ENCODE data around the gene PRMT1.
"Not testable (repeated sequence)": the region's sequence is repeated elsewhere in the genome, so short reads cannot be mapped to it uniquely, and the experiment has no call there.

PRMT1 gene

DNA sequence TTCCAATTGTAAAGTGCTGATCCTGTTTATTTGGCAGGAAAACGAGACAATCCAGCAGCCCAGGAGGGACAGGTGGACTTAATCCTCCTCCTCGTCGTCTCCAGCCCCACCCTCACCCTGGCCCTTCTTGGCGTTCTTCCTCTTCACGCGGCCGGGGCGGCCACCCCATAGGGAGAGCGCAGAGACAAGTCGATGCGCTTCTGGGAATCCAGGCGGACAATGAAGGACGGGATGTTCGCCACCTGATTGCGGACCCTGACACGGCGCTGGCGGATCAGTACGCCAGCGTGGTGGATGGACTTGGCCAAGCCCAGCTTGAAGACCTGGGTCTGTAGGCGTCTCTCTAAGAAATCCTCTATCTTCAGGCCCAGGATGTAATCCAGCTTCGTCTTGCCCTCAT, 42.3 kb downstream of the PRMT1 start:
- DNase-seq (ENCODE audit: low read depth in 2 of 2): not testable (repeated sequence)

DNA sequence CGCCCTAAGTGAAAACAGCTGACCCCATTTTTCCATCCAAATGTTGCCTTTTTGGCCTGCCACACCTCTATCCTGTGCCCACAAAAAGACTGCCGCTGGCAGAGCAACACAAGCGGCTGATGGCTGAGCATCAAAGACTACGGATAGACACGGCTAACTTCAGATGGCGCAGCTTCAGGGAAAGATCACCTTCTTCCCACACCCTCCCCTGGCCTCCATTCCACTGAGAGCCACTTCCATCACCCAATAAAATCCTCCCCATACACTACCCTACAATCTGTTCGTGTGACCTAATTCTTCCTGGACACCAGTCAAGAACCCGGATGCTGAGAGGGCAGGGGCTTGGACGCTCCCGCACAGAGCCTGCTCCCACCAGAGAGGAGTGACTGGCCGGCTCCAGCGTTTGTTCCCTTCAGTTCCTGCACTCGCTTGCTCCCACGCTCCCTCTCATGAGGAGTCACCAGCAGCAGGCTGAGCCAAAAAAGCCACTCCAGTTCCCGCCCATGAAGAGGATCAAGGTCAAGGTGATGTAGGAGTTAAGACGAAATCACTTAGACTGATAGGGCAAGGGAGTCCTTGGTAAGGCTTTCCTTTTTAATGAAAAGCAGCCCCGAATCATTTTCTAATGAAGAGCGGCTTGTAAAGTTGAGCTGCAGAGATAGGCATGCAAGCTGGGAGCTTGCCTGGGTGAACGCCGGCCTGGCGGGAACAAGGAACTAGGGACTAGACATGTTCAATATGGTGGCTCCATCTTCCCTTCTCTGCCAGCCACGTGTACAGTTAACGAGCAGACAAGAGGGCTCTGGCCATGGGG, 50.4 kb downstream of the PRMT1 start:
- DNase-seq (ENCODE audit: low read depth in 2 of 2): no peak

GRCh38 chr19:49730166-49730565, 53.1 kb downstream of the PRMT1 start:
- no peak for DNase-seq (ENCODE audit: low read depth in 2 of 2)
